IPS-18c (cell line): ENCODE measurements around the gene PKN1.

Experiments used
- H3K4me3 ChIP-seq: 2 replicates; pipeline ENCODE4 v1.7.0; 2013; ENCODE audit warnings: low read depth, mild to moderate bottlenecking, low read length, moderate library complexity; ENCODE audit not compliant: insufficient read depth
- H3K9me3 ChIP-seq: one replicate; pipeline ENCODE4 v1.6.1; 2013; ENCODE audit warnings: mild to moderate bottlenecking, low read length, moderate library complexity; ENCODE audit not compliant: control insufficient read depth, insufficient read depth

PKN1 gene

GRCh38 chr19:14414926-14415690, 18.0 kb upstream of the PKN1 start:
- H3K9me3 ChIP-seq, result peaks cover 3% of the 10 kb centered on the region
- H3K4me3 ChIP-seq, result no peak overlapping the region

- Histone ChIP-seq H3K9me3 (peaks cover 3% of the 10 kb centered on the region), H3K4me3 (no peak overlapping the region)
Observed at GRCh38 chr19:14416817-14417231, 16.3 kb upstream of the PKN1 start.

GRCh38 chr19:14418856-14419105, 14.3 kb upstream of the PKN1 start:
- Histone ChIP-seq H3K4me3 (peak overlapping the region; percentile 80), H3K9me3 (peaks cover 3% of the 10 kb centered on the region)

- peak within 1 kb of the TSS; percentile 80 for H3K4me3 ChIP-seq
Observed at GRCh38 chr19:14419106-14419813, 13.8 kb upstream of the PKN1 start, which contains the start of gene DDX39A. Gene DDX39A (minus strand): TSS chr19:14419341. CDS start chr19:14413220, 6,121 bp downstream.

GRCh38 chr19:14425696-14426138, 7.4 kb upstream of the PKN1 start:
- Histone ChIP-seq H3K9me3 (no peaks in the 10 kb centered on the region), H3K4me3 (no peak overlapping the region)

More at GRCh38 chr19:14419106-14419813, 13.8 kb upstream of the PKN1 start, which contains the start of gene DDX39A:
- H3K9me3 ChIP-seq, result peaks cover 3% of the 10 kb centered on the region

- H3K4me3 ChIP-seq, result no peak overlapping the region
- no peaks in the 10 kb centered on the region for H3K9me3 ChIP-seq
Observed at GRCh38 chr19:14427461-14427860, 5.6 kb upstream of the PKN1 start.

GRCh38 chr19:14428882-14429416, 4.2 kb upstream of the PKN1 start:
- Histone ChIP-seq H3K9me3 (no peaks in the 10 kb centered on the region), H3K4me3 (no peak overlapping the region)

GRCh38 chr19:14430712-14431111, 2.4 kb upstream of the PKN1 start:
- Histone ChIP-seq H3K4me3 (no peak overlapping the region), H3K9me3 (no peaks in the 10 kb centered on the region)

GRCh38 chr19:14433554-14434501, 722 bp downstream of the PKN1 start:
- peak overlapping the region; percentile 67 for H3K4me3 ChIP-seq
- no peaks in the 10 kb centered on the region for H3K9me3 ChIP-seq

GRCh38 chr19:14434543-14435319, 1.6 kb downstream of the PKN1 start:
- Histone ChIP-seq H3K4me3 (peak overlapping the region; percentile 67), H3K9me3 (no peaks in the 10 kb centered on the region)

GRCh38 chr19:14435320-14436050, 2.4 kb downstream of the PKN1 start:
- Histone ChIP-seq H3K9me3 (no peaks in the 10 kb centered on the region), H3K4me3 (no peak overlapping the region)

GRCh38 chr19:14437578-14438140, 4.6 kb downstream of the PKN1 start:
- Histone ChIP-seq H3K9me3 (no peaks in the 10 kb centered on the region), H3K4me3 (no peak overlapping the region)

GRCh38 chr19:14439014-14439413, 5.9 kb downstream of the PKN1 start:
- no peak overlapping the region for H3K4me3 ChIP-seq
- no peaks in the 10 kb centered on the region for H3K9me3 ChIP-seq

GRCh38 chr19:14440049-14440448, 6.9 kb downstream of the PKN1 start:
- no peak overlapping the region for H3K4me3 ChIP-seq
- H3K9me3 ChIP-seq, result no peaks in the 10 kb centered on the region

- Histone ChIP-seq H3K9me3 (no peaks in the 10 kb centered on the region), H3K4me3 (no peak overlapping the region)
Observed at GRCh38 chr19:14441041-14441938, 8.2 kb downstream of the PKN1 start.
